HG03039 (cell line): ENCODE data around the gene DPM2.

Experiments used
- ATAC-seq: cut with Tn5 transposase; IDR thresholded peaks from one replicate; pipeline ENCODE4 v1.9.1; 2021; ENCODE audit warnings: mild to moderate bottlenecking, moderate library complexity; ENCODE audit not compliant: unreplicated experiment

DPM2 gene, protein sequence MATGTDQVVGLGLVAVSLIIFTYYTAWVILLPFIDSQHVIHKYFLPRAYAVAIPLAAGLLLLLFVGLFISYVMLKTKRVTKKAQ

DNA sequence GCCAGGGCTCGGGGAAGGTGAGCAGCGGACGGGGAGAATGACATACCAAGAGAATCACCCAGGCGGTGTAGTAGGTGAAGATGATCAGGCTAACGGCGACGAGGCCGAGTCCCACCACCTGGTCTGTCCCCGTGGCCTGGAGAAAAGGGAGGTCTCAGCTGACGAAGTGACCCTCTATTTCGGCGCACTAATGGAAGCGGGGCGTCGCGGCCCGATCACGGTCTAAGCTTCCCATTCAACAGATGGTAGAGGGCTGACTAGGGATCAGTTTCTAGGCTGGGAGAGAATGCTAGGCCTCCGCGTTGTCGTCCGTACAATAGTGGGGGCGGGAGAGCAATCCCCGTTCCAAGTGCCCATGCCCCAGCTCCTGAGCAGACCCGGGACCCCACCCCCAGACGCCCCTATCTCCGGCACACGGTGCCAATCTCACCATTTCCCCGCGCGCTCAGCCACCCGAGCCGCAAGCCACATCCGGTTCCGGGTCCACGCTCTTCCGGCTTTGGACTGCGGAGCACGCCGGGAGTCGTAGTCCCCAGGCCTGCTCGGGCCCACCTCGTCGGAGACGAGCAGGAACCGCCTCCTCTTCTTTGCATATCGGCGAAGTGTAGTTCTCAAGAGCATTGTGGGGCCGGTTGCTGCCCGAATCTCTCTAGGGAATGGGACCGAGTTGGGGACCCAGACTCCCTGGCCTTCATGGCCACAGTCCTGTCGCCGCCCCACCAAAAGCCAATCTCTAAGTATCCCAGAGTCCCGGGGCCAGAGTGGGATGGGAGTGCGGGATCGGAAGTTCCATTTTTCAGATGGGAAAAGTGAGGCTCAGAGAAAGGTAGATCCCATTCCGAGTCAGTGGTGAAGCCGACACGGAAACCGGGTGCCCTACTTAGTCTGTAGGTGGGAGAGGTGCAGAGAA, at the start of gene DPM2:
Gene DPM2, minus strand, starts transcription at position 467 of the 910 bp plus-strand sequence. Its CDS starts 34 bp downstream, at position 433.
- ATAC-seq: peak; percentile 79

DNA sequence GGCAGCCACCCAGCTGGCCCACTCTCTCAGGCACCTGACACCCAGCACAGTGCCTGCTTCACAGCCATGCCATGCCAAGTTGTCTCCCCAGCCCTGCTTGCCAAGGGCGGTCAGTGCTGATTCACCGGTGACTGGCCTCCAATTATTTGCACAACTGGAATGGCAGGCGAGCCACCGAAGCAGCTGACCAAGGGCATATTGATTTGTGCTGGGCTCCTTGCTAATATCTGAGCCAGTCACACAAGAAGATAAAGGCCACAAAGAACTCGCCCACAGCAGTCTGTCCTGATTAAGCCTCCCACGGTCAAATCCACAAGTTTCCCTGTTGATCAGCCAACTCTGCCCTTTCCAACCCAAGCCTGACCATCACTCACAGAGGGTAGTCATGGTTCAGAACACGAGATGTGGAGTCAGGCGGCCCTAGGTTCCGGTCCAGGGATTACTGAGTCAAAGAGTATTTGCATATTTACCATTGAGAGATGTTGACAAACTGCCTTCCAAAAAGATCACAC, 49.5 kb upstream of the DPM2 start:
- ATAC-seq: no peak

DNA sequence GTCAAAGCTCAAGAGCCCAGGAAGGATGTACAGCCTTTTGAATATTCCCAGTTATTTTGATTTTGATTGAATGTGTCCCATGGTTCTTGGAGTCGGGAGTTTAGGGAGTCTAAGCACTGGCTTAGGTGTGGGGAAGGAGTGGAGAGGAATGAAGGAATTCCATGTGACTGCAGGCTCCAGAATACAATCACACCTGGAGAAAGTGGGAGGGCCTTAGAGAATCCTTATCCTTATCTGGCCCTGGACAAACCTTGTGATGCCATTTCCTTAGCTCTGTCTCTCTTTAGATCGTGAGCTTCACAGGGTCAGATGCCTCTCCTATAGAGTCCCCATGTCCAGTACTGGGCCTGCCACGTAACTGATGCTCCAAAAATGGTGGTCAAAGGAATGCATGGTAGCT, 47.4 kb upstream of the DPM2 start:
- ATAC-seq: no peak

DNA sequence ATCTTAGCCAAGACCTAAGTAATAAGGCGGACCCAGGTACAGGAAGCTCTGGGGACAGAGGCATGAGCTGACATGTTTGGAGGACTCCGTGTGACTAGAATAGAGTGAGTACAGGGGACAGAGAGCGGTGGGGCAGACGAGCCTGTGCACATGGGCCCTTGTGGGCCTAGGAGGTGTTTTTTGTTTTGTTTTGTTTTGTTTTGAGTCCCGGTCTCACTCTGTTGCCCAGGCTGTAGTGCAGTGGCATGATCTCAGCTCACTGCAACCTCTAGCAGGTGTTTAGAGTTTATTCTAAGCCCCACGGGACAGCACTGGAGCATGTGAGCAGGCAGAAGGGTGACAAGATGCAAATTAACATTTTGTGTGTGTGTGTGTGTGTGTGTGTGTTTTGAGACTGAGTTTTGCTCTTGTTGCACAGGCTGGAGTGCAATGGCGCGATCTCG, 46.2 kb upstream of the DPM2 start:
- ATAC-seq: no peak

DNA sequence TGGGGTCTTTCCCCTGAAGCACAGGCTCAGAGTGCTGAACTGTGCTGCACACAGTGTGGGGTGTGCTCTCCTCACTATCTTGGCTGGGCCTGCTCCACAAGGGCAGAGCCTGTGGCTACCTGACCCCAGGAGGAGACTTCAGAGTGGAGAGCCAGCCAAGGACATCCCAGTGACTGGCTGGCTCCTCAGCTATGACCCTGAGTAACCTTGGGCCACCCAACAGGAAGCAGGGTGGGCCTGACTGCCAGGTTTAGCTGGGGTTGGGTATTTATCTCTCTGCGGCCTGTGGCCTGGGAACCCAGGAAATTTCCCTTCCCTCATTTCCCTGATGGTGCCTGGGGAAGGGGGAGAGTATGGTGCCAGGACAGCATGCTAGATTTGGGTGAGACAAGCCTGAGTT, 45.3 kb upstream of the DPM2 start:
- ATAC-seq: no peak

DNA sequence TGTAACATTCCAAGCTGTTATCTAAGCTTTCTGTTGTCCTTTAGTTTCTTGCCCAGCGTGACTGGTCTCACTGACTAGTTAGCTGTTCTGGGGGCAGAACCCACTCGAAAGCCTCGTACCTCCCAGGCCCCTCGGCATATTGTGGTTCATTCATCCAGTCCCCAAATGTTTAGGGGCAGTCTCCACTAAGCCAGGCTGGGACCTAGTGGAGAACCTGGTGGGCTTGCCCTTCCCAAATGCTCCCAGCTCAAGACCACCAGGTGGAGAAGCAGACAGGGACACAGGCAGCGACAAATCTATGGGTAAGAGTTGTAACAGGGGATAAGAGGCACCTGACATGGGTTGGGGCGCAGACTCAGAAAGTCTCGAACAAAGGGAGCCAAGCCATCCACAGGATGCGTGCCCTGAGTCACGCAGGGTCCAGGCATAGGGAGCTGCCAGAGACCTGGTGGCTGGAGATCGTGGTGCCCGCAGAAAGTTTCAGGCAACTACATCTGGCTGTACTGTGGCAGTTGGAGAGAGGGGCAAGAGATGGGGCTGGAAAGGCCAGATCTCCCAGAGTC, 44.0 kb upstream of the DPM2 start:
- no peak for ATAC-seq

DNA sequence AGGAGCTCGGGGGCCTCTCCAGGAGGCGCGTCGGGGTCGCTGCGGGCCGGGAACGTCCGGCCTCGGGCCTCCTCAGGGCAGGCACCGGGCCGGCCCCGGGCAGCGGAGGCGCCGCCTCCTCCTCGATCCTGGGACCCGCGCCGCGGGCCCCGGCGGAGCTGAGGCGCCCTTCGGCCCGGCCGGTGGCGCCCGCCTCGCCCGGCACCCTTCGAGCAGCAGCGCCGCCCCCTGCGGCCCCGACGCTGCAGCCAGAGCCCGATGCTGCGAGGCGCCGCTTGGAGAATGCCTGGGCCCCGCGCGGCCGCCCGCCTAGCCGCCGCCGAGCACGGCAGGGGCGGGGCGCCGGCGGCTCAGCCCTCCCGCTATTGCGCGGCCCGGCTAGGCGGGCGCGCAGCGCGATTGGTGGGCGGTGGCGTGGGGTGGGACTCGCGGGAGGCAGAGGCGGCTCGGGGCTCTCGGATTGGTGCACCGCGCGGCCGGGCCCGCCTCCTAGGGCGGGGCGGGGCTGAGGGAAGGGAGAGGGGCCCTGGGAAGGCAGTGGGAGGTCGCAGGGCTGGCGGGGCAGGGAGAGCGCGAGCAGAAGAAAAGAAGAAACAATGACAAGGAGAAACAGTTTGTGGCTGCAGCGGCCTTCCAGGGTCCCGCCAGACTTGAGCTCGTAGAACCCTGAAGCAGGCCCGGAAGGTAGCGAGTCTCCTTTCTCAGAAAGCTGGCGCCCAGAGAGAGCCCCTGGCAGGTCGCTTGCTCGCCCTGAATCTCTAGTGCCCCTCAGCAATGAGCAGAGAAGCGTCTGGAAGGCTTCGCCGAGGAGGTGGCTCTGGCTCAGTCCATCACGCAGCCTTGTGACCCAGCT, 43.3 kb upstream of the DPM2 start, which contains the start of gene EEIG1:
Gene EEIG1, minus strand, starts transcription at position 284 of the 853 bp plus-strand sequence. CDS start 852 bp downstream, outside the sequence.
- peak; percentile 64 for ATAC-seq

DNA sequence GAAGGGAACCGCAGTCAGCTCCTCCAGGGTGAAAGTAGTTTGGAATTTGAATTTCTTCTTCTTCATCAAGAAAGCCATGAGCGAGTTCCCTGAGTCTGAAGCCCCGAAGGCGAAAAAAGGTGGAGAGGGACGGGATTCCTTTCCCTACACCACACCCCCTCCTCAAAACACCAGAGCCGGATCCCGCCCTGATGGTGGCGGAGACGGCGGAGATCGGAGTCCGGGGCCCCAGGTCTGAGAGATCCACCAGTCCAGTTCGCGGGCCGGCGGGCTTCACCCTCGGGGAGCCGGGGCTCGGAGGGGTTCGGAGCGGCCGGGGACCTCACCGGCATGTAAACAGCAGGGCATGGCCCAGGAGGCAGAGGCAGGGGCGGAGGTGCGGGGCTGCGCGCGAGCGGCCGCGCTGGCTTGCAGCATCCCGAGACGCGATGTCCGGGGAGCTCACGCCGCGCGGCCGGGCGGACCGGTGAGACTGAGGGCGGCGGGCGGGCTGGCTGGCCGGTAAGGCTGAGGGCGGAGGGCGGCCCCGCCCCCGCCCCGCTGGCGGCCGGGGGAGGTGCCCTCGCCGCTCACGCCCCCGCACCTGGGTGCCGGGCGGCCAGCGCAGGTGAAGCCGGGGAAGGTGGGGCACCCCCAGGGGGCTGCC, 42.5 kb upstream of the DPM2 start:
- peak; percentile 36 for ATAC-seq

DNA sequence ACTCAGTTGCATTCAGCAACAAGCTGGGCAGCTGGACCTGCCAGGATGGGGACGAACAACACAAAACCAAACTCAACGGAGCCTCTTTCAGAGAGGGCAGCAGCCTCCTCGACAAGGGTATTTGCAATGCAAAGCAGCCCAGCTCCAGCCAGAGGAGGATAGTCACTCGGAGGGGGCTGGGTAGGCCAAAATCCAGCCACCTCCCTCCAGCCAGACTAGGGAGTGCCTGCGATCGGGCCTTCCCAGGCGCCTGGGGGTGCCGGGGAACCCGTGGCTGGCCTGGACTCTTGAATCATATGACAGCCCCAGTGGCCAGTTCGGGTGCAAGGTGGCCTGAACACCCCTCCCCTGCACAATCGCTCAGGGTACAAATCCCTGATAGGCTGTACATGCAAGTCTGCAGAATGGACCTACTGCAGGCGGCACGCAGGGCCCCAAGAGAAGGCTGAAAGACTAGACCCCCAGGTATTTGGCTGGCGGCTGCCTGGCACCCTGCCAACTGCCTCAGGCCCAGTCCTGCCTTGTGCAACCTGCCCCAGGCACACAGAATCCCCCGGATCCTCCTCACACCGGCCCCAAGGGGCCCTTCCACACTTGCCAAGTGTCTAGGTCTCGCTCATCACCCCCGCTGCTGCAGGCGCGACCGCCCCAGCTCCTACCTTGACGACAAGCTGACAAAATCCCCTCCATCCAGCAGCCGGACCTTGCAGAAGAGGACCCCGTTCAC, 41.8 kb upstream of the DPM2 start:
- no peak for ATAC-seq

DNA sequence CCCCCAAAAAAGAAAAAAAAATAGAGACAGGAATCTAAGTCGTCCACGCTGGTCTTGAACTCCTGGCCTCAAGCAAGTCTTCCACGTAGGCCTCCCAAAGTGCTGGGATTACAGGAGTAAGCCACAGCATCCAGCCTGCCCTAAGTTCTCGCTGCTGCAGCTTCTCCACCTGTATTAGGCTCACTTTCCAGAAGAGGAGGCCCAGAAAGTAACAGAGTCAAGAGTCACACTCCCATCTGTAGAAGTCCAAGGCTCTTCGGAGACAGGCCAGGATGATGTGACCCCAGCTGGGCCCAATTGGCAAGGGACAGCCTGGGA, 41.3 kb upstream of the DPM2 start:
- ATAC-seq: no peak

DNA sequence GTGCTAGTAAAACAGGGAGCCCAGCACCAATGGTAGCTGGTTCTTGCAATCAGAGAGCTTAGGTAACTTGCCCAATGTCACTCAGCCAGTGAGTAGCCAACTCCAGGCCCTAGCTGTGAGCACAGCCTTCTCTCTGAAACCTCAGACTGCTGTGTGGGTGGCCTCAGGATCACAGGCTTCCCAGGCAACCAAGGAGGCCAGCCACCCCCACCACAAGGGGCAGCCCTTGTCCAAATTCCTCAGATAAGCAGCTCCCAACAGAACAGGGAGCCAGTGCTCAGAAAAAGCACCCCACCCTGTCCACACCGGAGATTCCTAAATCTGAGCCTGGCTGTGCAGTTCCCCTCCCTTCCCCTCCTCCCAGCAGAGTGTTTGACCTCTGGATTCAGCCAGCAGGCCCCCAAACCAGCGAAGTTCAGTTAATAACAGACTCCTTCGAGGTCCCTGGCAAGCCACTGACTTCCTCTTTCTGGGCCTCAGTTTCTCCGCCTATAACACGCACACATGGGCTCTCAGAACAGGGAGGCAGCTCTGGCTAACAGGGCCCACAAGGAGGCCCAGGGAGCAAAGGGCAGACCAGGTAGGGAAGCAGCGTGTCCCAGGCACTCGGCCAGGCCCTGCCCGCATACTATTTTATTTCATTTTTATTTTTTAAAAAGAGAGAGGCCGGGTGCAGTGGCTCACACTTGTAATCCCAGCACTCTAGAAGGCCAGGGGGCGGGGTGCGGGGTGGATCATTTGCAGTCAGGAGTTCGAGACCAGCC, 40.4 kb upstream of the DPM2 start:
- ATAC-seq: no peak

DNA sequence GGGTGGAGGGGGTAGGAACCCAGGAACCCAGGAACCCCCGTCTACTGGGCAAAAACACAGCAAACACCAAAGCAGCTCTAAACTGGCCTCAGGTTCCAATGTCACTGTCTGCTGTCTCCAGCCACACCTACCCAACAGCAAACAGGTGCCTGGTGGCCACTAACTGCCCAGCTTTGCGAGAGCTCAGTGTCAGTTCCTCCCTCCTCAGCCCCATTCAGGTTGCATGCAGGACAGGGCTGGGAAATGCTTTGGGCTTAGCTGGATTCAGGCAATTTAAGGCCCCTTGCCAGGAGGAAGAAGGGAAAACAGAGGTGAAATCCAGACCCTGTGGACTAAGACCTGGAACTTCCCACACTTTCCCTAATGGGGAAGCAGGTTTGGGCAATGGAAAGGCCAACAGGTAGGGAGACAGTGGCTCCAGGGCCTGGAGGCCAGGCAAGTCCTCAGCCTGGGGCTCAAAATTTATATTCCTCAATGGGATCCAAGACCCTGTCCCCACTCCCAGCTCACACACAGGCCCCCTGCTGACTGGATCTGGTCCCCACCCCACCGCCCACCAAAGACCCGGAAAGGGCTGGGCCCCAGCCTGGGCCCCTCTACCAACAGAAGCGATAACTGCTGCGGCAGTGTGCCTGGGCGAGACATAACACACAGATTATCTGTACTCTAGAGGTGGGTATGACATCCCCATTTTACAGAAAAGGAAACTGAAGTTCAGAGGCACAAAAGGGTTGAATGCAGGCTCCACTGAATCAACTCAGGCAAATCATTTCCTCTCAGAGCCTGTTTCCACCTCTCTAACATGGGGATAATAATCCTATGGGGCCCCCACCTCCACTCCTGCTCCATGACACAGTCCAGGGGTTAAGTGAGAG, 39.6 kb upstream of the DPM2 start:
- ATAC-seq: no peak

DNA sequence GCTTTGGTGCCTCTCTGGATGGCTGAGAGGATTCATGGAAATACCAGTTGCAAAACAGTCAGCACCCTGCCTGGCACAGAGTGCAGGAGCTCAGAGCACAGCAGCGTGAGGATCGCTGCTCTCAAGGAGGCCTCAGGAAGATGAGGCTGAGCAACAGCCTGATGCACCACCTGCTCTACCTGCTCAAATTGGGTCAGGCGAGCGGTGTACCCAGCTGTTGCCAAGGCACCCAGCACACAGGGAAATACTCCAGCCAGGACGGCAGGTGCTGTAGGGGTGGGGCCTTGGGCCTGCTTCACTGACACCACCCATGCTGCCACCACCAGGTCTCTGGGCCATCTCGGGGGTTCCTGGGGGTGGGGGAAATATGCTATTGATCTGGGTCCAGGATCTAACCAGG, 38.8 kb upstream of the DPM2 start:
- no peak for ATAC-seq

DNA sequence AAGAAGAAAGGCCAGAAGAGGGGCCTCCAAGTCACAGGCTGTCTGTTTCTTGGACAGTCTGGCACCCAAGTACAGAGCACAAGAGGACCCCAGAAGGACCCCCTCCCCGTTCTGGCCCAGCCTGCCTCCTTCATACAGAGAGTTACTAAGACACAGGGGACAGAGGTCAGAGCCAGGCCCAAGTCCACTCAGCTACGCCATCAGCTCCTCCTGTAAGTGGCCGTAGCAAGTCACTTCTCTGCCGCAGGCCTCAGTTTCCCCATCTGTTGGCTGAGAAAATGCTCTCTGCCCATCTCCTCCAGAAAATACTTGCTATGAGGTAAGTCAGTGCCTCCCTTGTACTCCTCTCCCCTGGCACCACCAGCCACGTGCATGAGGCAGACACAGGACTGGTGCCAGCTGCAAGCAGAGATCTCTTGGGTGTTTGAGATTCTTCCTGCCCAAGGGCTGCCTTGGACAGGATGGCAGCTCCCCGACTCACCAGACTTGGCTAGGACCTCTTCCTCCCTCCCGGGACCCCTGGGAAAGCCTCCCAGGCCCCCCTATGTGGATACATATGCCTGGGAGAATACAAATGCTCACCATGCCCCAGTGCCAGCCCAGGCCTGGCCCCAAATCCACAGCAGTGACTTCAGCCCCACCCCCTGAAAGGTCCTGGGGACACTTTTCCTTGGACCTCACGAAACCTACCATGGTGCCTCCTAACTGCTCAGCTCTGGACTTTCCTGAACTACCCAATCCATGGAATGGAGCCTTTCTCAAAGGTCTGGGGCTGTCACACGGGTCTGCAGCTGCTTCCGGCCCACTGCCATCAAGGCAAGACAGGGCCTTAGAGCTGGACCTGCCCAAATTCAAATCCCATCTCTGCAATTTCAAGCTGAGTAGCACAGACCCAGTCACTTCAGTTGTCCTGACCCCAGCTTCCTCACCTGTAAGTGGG, 38.0 kb upstream of the DPM2 start:
- ATAC-seq: no peak

DNA sequence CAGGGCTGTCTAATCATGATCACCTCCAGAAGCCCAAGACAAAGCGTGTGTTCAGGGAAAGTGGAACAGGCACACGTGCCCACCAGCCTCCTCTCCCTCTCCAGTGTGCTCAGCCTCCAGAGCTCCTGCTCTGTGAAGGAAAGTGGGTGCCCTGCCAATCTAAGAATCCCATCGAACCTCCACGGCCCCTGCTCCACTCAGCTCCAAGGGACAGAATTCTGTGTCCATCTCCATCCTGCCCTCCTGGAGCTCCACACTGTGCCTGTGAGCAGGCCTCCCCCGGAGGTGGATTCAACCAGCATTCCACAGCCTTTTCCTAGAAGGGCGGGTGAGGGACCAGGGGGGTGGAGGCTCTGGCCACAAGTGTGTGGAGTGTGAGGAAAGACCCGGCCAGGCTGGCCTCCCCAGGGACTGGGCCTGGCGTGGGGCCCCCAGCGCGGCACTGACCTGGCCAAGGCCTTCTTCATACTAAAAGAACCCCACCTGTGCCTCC, 37.2 kb upstream of the DPM2 start:
- ATAC-seq: no peak

DNA sequence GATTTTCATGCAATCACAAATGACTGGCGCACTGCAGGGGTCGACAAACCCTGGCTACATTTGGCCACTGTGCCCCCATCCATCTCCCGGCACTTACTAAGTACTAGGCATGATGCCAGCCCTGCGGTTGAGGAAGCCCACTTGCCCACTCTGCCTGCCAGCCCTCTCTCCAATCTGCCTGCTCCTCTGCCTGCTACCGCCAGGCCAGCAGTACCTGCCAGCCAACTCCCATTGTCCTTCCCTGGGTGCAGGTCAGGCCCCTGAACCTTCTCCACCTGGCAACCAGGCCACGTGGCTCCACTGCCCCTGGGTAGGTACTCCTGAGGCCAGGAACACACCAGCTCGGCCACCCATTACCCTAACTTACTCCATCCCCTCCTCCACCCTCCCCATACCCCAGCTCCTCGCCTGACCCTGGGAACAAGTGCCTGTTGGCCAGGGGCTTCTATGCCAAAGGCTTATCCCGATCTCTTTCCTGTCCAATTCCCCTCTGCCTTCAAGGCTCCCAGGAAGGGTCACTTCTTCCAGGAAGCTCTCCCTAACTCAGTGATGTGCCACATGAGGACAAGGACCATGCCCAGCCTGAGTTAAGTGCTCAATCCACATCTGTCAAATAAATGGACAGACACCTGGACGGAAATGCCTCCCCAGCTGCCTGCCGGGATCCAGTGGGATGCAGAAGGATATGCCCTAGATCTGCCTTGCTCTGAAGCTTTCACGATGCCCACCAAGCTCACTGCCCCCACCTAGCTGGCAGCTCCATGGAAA, 36.5 kb upstream of the DPM2 start:
- no peak for ATAC-seq
